Activated T-cell treated with anti-CD3 and anti-CD28 coated beads, Interleukin-2, amount 50 U/mL, for 48 hours (primary cell): ENCODE results near the gene PARP16.
"Not testable (repeated sequence)": the region's sequence is repeated elsewhere in the genome, so short reads cannot be mapped to it uniquely, and the experiment has no call there.

Source experiments
- DNase-seq, 2 experiments: peaks; one replicate each; pipeline ENCODE4 v3.0.0-alpha.2; 2020

The PARP16 gene

DNA sequence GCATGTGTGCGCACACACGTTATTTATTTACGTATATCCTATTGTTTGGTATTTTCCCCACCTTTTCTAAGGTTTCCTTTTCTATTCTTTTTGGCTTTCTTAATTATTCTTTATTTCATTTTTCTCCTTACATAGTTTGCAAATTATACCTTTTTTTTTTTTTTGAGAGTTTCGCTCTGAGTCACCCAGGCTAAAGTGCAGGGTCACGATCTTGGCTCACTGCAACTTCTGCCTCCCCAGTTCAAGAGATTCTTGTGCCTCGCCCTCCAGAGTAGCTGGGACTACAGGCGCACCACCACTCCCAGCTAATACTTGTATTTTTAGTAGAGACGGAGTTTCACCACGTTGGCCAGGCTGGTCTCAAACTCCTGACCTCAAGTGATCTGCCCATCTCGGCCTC is 55.4 kb downstream of the PARP16 start:
- DNase-seq = no peak

DNA sequence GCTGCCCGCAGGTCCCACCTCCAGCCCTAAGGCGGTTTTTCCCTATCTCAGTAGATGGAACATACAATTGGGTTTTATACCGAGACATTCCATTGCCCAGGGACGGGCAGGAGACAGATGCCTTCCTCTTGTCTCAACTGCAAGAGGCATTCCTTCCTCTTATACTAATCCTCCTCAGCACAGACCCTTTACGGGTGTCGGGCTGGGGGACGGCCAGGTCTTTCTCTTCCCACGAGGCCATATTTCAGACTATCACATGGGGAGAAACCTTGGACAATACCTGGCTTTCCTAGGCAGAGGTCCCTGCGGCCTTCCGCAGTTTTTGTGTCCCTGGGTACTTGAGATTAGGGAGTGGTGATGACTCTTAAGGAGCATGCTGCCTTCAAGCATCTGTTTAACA is 59.8 kb downstream of the PARP16 start:
- not testable (repeated sequence) for DNase-seq

DNA sequence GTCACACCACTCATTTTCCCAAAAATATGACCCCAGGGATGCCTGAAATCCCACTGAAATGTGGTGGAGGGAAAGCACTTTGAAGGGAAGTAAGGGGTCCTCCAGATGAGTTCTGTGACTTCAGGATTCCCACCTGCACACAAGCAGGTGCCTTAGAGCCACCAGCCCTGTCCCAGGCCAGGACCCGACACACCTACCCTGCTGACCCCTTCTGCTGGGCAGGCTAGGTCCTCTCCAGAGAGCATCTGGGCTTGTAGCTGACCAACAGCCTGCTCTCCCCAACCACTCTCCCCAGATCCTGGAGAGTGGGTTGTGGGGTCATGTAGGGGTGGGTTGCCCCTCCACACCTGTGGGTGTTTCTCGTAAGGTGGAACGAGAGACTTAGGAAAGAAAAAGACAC is 60.5 kb downstream of the PARP16 start:
- no peak for DNase-seq

DNA sequence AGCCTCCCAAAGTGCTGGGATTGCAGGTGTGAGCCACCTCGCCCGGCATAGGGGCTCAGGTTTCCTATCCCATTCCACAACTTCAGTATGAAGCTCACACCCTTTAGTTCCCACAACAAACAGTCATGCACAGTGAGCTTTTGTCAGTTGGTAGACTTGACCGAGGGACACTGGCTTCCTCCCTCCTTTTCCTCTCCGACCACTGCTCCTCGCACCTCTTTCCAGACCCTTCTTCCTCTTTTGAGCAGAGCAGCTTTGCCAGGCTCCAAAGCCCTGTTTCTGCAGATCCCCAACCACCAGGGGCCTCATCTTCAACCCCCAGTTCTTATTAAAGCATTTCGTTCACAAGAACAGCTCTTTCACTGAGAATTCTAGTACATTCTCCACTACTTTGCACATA is 62.7 kb downstream of the PARP16 start:
- DNase-seq = no peak

DNA sequence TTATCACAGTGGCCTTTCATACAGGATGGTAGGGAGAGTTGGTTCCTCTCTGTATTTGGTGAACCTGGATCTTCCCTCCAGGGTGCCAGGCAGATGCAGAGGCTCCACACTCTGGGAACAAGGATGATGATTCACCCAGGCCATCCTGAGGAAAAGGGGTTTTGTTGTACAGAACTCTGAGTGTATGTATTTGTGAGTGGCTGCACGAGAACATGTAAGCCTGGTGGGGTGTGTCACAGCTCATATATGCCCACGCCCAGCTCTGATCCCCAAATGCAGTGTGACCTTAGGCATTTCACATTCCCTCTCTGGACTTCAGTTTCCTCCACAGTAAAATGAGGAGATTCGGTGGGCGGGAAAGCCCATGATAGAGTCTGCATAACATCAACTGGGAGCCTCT is 63.8 kb downstream of the PARP16 start:
- DNase-seq = no peak

DNA sequence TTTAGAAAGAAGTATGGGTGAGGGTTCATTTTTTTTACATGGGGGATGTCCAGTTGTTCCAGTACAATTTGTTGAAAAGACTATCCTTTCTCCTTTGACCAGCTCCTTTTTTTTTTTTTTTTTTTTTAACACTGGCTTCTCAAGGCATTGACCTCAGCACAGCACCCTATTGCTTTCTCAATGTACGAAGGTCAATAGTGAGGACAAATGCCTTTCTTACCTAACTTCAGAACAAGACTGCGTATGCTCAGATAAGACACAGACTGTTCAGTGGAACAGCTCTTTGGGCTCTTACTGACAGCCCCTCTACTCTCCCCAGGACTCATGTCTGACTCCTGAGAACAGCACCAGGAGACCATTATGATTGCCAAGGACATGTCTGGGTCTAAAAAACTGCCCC is 65.0 kb downstream of the PARP16 start:
- DNase-seq = no peak

DNA sequence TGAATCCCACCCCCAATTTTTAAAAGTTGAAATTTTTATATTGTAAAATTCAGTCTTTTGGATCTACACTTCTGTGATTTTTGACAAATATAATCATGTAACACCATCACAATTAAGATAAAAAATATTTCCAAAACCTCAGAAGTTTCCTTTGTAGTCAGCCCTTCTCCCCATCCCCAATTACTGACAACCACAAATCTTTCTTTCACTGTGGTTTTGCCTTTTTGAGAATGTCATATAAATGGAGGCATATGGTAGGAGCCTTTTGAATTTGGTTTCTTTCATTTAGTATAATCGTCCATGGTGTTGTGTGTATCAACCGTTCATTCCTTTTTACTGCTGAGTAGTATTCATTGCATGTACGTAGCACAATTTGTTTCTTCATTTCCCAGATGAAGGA is 67.5 kb downstream of the PARP16 start:
- DNase-seq = no peak

DNA sequence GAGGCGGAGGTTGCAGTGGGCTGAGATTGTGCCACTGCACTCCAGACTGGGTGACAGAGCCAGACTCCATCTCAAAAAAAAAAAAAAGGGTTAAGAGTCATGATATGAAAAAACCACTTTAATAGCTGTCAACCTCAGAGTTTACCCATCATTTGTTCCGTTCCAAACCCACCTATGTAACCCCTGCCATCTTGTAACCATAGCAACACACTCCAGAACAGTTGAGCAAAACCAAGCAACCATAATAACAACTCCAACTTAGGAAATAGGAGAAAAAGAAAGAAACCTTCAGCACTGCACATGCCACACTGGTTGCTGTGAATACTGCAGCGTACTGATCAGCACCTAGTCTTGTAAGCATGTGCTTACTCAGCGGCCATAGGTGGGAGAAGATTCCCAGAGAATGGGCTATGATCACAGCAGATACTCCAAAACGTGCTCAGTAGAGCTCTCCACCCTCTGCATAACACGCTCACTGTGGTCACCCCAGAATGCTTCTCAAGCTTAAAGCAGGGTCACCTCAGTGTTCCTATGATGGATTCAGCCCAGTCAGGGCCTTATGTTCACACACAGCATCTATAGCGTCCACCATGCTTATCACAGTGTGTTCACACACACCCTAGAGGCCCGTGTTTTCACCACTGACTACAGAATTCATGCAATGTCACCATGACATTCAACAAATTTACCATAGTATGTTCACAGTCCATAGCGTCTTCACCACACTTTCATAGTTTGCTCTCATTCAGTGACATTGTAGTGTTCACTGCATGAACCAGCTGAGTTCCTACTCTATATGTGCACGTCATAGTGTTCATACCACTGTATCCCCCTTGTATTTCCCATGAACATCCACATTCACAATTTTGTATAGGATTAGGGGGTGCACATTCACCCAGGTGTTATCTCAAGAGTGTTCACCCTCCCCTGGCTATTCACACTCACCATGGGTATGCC is 68.9 kb downstream of the PARP16 start:
- no peak for DNase-seq

DNA sequence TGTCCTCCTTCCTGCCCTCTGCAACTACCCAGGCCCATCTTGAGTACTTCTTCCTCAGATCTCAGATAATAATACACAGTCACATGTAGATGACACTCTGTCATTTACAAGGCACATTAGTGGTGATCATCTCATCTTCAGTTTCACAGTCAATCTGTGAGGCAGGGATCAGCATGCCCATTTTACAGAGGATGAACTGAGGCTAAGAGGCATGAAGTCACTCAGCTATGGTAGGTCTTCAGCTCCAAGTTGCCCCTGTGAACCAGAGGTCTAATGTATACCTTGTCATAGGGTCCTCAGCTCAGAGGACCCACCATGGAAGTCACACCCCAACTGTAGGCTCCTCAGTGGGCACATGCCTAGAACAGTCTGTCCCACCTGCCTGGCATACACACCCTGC is 71.2 kb downstream of the PARP16 start:
- DNase-seq = no peak

DNA sequence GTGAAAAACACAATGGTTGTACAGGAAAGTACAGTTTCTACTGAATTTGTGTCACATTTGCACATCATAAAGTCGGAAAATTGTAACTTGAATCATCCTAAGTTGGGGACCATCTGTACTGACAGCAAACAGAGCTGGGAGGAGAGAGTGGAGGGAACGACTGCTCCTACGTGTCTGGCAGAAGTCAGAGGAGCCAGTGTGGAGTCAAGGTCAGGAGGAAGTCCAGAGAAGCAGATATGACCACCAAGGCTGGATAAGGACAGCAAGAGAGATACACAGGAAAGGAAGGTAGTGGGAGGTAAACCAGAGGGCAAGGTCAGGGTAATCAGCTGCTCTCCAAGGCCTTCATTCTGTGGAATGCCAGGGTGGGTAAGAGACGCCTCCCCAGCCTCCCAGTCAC is 72.7 kb downstream of the PARP16 start:
- no peak for DNase-seq

DNA sequence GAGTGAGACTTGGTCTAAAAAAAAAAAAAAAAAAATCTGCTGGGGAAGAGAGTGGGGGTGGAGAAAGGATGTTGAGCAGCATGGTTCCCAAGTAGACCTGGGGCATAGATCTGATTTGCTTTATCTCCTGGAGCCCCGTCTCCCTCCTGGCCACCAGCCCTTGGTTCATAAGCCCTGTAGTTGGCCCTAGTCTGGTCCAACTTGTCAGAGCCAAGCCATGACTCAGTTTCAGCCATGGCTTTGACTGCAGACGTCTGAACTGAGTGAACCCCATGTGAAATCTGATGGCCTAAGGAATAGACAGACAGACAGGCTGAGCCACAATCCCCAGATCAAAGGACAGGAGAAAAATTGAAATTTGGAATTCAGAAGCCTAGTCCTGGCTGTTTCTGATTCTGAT is 73.4 kb downstream of the PARP16 start:
- DNase-seq = no peak

DNA sequence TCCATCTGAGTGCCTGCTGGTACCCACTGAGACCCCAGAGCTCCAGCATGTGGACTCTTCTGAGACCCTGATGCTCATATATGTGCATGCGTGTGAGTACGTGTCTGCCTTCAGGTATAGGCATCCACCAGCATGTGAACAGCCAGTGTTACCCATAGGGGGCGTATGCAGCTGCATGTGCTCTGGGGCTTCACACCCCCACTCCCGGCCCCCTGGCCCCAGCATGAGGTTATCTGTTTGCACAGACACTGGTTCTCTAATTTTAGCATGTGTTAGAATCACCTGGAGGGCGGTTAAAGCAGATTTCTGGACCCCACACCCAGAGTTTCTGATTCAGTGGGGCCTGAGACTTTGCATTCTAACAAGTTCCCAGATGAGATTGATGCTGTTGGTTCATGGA is 74.6 kb downstream of the PARP16 start:
- DNase-seq = peak; percentile 59 to 68

DNA sequence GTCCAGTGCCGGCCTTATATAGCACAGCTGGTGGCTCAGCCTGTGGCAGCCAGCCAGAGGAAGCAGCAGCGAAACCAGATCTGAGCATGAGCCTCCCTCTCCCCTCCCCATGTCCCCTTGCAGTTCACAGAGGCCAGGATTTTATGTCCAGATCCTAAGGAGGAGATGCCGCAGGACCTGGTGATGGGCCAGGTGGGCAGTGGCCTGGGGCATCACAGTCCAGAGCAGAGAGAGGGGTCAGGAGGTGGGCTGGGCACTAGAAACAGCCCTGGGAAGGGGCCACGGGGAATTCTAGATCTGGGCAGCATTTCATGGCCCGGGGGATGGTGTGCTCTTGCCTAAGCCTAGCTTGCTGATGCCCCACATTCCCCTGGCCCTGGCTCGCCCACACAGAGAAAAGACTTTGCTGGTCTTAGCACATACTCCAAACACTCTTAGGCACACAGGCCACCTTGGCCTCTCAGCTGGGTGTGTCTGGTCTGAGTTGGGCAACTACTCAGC is 75.2 kb downstream of the PARP16 start:
- DNase-seq = no peak

DNA sequence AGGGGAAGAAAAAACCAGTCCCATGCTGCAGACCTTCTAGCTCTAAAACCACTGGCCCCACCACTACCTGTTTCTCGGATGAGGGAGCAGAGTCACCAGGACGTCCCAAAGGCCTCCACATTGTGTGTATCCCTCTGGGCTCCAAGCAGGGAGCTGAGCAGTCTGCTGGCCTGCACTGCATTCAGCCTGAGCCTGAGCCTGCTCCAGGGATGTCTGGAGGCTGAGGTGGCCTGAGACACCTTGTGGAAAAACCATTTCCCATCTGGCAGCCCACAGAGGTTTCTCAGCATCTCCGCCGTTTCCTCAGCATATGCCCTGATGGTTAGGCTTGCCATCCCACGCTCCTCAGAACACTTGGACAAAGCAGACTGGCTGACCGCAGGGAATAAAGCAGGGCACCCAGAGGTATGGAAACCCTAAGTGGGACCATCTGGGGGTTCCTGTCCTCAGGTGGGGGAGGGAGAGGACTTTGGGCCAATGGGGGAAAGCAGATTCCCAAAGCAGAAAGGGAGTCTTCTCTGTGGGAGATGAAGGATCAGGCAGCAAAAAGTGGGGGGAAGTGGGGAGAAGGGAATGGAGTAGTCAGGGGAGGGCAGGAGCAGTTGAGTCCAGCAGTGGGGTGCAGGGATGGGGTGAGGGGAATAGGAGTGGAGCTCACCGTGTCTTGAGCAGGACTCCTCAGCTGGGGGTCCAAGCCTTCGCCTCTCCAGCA is 75.8 kb downstream of the PARP16 start, which contains the start of gene CILP:
Gene CILP, minus strand, starts transcription at position 704 of the 712 bp plus-strand sequence. CDS start 1,718 bp downstream, outside the sequence.
- no peak for DNase-seq

DNA sequence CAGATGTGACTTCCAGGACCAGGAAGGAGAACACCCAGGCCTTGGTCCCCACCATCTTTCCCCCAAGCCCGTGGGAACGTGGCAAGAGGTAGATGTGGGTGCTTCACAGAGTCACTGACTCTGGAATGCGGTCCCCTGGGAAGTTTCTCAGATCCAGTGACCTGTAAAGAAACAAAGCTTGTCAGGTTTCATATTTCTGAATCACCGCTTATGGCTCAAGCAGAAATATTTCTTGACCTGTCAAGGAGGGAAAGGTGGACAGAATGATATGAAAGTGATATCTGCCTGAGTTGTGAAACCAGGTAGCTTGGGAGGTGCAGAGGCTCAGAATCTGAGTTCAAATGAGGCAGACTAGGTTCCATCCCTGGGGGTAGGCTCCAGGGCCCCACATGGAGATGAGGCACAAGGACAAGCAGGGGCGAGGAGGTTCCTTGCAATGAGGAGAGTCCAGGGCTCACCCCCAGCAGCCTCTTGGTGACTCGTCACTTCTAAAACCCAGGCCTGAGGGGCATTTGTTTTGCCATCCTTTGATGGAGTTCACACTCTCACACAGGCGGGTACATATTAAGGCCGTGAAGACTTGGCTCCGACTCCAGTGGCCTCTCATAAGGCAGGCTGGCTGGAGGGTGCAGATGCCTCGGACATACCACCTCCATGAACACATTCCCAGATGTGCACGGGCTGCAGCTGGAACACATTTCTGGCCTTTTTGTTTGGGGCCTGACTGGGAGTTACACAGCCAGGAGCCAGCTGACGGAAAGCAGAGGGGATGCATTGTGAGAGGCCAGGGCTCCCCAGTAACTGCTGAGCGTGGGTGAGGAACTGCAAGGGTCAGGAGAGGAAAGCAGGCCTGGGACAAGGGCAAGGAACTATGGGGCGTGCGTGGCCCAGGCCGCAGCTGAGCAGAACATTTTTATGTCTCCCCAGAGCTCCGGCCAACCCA is 76.7 kb downstream of the PARP16 start:
- DNase-seq = no peak

DNA sequence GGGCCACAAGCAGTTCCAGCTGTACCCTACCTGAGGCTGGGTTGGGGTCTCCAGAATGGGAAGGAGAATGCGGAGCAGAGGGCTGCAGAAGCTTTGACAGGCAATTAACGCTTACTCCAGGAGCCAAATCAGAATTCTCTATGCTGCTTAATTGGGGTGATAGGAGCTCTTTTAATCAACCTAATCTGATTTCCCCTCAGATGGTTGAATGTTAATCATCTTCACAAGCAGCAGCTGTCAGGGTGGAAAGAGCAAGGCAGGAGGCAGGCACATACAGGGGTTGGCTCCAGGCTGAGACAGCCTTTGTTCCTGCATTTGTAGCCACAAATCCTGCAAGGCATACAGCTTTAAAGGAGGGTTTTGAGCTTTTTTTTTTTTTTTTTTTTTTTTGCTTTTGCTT is 78.0 kb downstream of the PARP16 start:
- no peak for DNase-seq
